ENCODE data around the gene NINL. TPM values are rescaled to one million over a fixed set of nuclear protein-coding genes. Genes with fewer than 3 reads are reported as not detected.

NINL gene
- total and polyA plus RNA-seq, 2 of the 8 experiments (the other 6 are each of a cell fraction or from before 2014, with no cell fraction given): 15.3 to 30.0 TPM

GRCh38 chr20:25477014-25477882 lies 108.1 kb downstream of the NINL start (continued):
- no peak for TF ChIP-seq CHD7 (IDR thresholded peaks at IDR 0.05; ENCODE audit: insufficient replicate concordance, low read length)
- no peak for TF ChIP-seq SIRT6 (IDR thresholded peaks at IDR 0.05; ENCODE audit: low read length)
- no peak for TF ChIP-seq GABPA (IDR thresholded peaks at IDR 0.05; ENCODE audit: borderline replicate concordance, insufficient read depth, low read length)
- no peak for TF ChIP-seq CEBPB (IDR thresholded peaks at IDR 0.05; ENCODE audit: low read depth, low read length)
- TF ChIP-seq SP2 (IDR thresholded peaks at IDR 0.05; ENCODE audit: low read length): no peak
- no peak for TF ChIP-seq POLR2A (IDR thresholded peaks at IDR 0.05; ENCODE audit: control extremely low read depth in 1 of 2, low read depth in 2 of 2, low read length in 2 of 2)
